ENCODE results near the gene CSF2. TPM values are rescaled to one million over a fixed set of nuclear protein-coding genes. Genes with fewer than 3 reads are reported as not detected.

Gene CSF2
- total RNA-seq, 1 experiment from 2014 or later: 0.30 TPM

DNA sequence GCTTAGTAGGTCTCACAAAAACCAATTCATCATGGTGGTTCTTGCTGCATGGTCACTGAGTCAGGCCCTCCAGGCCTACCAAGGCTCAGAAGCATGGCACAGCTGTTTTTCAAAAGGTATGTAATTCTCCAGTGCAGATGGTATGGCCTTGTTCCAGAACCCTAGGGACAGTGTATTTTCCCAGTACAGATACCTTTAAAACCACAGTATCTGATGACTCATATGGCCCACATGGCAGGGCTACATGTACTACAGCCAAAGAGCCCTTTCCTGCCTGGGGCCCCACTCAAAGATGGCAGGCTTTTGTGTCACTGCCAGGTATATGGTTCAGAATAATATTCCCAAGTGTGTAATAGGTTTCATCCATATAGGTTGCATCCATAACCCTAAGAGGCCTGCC, 16.5 kb downstream of the CSF2 start:
- H3K9ac ChIP-seq (ENCODE audit: low read length): no peak overlapping the region
- no peak overlapping the region for H3K27ac ChIP-seq (ENCODE audit: low read depth, low read length)
- intact Hi-C loops (cut with micrococcal nuclease): no loop called here
- H3K36me3 ChIP-seq (ENCODE audit: control insufficient read depth in 1 of 2, insufficient read depth in 2 of 2, low read length in 2 of 2): no peaks in the 10 kb centered on the region
- H3K4me3 ChIP-seq (replicated peaks in 1 of 2; ENCODE audit: low read depth in 1 of 2, low read length in 2 of 2): no peak overlapping the region
- H3K27me3 ChIP-seq (ENCODE audit: insufficient read depth, low read length): no peaks in the 10 kb centered on the region
- CTCF ChIA-PET: no interaction called here
- POLR2A ChIA-PET: no interaction called here
- no peaks in the 10 kb centered on the region for H3K9me2 ChIP-seq (ENCODE audit: insufficient read depth)
- H3K4me2 ChIP-seq (ENCODE audit: low read length): peak overlapping the region; percentile 8; the same call in 1 of the 2 replicates
- H4K20me1 ChIP-seq (ENCODE audit: insufficient read depth): no peaks in the 10 kb centered on the region
- H2AFZ ChIP-seq (ENCODE audit: low read depth, low read length, poor library complexity, severe bottlenecking): no peak overlapping the region
- ATAC-seq: peak; percentile 81
- peak; percentile 44 for DNase-seq (ENCODE audit: low read depth, low spot score)
- RAD21 ChIA-PET (ENCODE audit: low non-redundant PET in 1 of 2, low total read pairs in 2 of 2, uncharacterized antibody in 2 of 2, unreplicated experiment in 2 of 2): no interaction called here
- no TSS peak for BruUV-seq (replicated peaks)
- H3K79me2 ChIP-seq (ENCODE audit: insufficient read depth, low read length): no peaks in the 10 kb centered on the region
- TF ChIP-seq ZBTB33 (IDR thresholded peaks at IDR 0.05; ENCODE audit: extremely low read depth, insufficient replicate concordance, low read length): no peak
- TF ChIP-seq CEBPB (IDR thresholded peaks at IDR 0.05; ENCODE audit: low read depth): no peak
- TF ChIP-seq ELF1 (IDR thresholded peaks at IDR 0.05; ENCODE audit: borderline replicate concordance, low read depth): no peak
- TF ChIP-seq ZNF274 (IDR thresholded peaks at IDR 0.05; ENCODE audit: low read depth, low read length): no peak
- peak; percentile 73 for TF ChIP-seq JUND (IDR thresholded peaks at IDR 0.05)
- no peak for TF ChIP-seq EZH2phosphoT487 (IDR thresholded peaks at IDR 0.05; ENCODE audit: borderline replicate concordance)
- no peak for TF ChIP-seq SIN3A (IDR thresholded peaks at IDR 0.05; ENCODE audit: low read depth)
- TF ChIP-seq FOSL1 (IDR thresholded peaks at IDR 0.05; ENCODE audit: low read depth): peak; percentile 71
- no peak for TF ChIP-seq ZFX (IDR thresholded peaks at IDR 0.05)
- TF ChIP-seq CBX3 (IDR thresholded peaks at IDR 0.05; ENCODE audit: low read depth): peak; percentile 66; the same call in 1 of the 2 replicates
- no peak for TF ChIP-seq RAD21 (IDR thresholded peaks at IDR 0.05; ENCODE audit: low read depth)
- TF ChIP-seq YY1 (IDR thresholded peaks at IDR 0.05; ENCODE audit: extremely low read depth, insufficient replicate concordance, low read depth, low read length): peak; percentile 74
- no peak for TF ChIP-seq ATF3 (IDR thresholded peaks at IDR 0.05)
- TF ChIP-seq, protein P1, sequence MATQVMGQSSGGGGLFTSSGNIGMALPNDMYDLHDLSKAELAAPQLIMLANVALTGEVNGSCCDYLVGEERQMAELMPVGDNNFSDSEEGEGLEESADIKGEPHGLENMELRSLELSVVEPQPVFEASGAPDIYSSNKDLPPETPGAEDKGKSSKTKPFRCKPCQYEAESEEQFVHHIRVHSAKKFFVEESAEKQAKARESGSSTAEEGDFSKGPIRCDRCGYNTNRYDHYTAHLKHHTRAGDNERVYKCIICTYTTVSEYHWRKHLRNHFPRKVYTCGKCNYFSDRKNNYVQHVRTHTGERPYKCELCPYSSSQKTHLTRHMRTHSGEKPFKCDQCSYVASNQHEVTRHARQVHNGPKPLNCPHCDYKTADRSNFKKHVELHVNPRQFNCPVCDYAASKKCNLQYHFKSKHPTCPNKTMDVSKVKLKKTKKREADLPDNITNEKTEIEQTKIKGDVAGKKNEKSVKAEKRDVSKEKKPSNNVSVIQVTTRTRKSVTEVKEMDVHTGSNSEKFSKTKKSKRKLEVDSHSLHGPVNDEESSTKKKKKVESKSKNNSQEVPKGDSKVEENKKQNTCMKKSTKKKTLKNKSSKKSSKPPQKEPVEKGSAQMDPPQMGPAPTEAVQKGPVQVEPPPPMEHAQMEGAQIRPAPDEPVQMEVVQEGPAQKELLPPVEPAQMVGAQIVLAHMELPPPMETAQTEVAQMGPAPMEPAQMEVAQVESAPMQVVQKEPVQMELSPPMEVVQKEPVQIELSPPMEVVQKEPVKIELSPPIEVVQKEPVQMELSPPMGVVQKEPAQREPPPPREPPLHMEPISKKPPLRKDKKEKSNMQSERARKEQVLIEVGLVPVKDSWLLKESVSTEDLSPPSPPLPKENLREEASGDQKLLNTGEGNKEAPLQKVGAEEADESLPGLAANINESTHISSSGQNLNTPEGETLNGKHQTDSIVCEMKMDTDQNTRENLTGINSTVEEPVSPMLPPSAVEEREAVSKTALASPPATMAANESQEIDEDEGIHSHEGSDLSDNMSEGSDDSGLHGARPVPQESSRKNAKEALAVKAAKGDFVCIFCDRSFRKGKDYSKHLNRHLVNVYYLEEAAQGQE (IDR thresholded peaks at IDR 0.05; ENCODE audit: low read depth): no peak
- no peak for TF ChIP-seq EZH2 (IDR thresholded peaks at IDR 0.05)
- TF ChIP-seq TCF7L2 (IDR thresholded peaks at IDR 0.05; ENCODE audit: borderline replicate concordance, extremely low read depth, insufficient read depth, insufficient read length): peak; percentile 10
- no peak for TF ChIP-seq POLR2AphosphoS5 (IDR thresholded peaks at IDR 0.05; ENCODE audit: low read depth, low read length)
- peak; percentile 78 for TF ChIP-seq MAX (IDR thresholded peaks at IDR 0.05)
- peak; percentile 62; the same call in 1 of the 2 replicates for TF ChIP-seq SP1 (IDR thresholded peaks at IDR 0.05; ENCODE audit: low read depth)
- no peak for TF ChIP-seq EGR1 (IDR thresholded peaks at IDR 0.05; ENCODE audit: low read depth)
- H3K9me3 ChIP-seq (ENCODE audit: control insufficient read depth in 1 of 2, insufficient read depth in 1 of 2, low read depth in 1 of 2, low read length in 2 of 2): no peaks in the 10 kb centered on the region
- H3K4me1 ChIP-seq (ENCODE audit: control insufficient read depth in 1 of 2, insufficient read depth in 2 of 2, low read length in 2 of 2): peaks cover 7 to 31% of the 10 kb centered on the region in 2 experiments; a peak in 3 of 4 replicates

Data from HCT116 (cell line).